ENCODE measurements around the gene BMP7. TPM values are rescaled to one million over a fixed set of nuclear protein-coding genes. Genes with fewer than 3 reads are reported as not detected.

Gene BMP7
- total RNA-seq, 2 experiments from 2014 or later, result 2.2 to 94.2 TPM

DNA sequence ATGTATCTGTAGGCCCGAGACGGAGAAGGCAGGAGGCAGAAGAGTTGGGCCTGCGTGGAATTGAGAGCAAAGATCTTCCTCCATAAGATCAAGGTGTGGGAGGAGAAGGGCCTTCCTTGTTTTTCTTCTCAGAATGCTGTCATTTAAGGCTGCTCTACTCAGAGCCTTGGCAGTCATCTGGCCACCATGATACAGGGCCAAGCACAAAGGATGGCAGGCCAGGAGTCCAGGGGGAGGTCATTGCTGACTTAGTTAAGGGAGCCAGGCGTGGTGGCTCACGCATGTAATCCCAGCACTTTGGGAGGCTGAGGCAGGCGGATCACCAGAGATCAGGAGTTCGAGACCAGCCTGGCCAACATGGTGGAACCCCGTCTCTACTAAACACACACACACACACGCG is 137.1 kb downstream of the BMP7 start:
- DNase-seq (ENCODE audit: low spot score), result no peak
- no peaks in the 10 kb centered on the region for H3K9me3 ChIP-seq (ENCODE audit: low read length)
- TF ChIP-seq, protein P1, sequence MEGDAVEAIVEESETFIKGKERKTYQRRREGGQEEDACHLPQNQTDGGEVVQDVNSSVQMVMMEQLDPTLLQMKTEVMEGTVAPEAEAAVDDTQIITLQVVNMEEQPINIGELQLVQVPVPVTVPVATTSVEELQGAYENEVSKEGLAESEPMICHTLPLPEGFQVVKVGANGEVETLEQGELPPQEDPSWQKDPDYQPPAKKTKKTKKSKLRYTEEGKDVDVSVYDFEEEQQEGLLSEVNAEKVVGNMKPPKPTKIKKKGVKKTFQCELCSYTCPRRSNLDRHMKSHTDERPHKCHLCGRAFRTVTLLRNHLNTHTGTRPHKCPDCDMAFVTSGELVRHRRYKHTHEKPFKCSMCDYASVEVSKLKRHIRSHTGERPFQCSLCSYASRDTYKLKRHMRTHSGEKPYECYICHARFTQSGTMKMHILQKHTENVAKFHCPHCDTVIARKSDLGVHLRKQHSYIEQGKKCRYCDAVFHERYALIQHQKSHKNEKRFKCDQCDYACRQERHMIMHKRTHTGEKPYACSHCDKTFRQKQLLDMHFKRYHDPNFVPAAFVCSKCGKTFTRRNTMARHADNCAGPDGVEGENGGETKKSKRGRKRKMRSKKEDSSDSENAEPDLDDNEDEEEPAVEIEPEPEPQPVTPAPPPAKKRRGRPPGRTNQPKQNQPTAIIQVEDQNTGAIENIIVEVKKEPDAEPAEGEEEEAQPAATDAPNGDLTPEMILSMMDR (conservative IDR thresholded peaks at IDR 0.05; ENCODE audit: low read length), result no peak
- no peak for TF ChIP-seq EZH2phosphoT487 (IDR thresholded peaks at IDR 0.05; ENCODE audit: borderline replicate concordance, low read depth, low read length)
- H3K4me2 ChIP-seq (ENCODE audit: low read length), result no peak overlapping the region
- no peak overlapping the region for H3K4me3 ChIP-seq (ENCODE audit: low read depth, low read length, poor library complexity, severe bottlenecking)
- no peaks in the 10 kb centered on the region for H3K9me2 ChIP-seq (ENCODE audit: insufficient read depth, low read length)
- ChIA-PET CTCF (ENCODE audit: unreplicated experiment) (no interaction called here), POLR2A (no interaction called here)
- no peak overlapping the region for H3K27ac ChIP-seq (ENCODE audit: low read depth, low read length, poor library complexity, severe bottlenecking)
- no TSS peak for BruUV-seq (replicated peaks)
- peaks cover 30% of the 10 kb centered on the region for H3K4me1 ChIP-seq (ENCODE audit: insufficient read depth, low read length, poor library complexity, severe bottlenecking)
- H3K36me3 ChIP-seq (ENCODE audit: insufficient read depth, low read length), result no peaks in the 10 kb centered on the region
- H2AFZ ChIP-seq (ENCODE audit: low read length), result no peak overlapping the region
- H4K20me1 ChIP-seq (ENCODE audit: insufficient read depth, low read length), result no peaks in the 10 kb centered on the region
- intact Hi-C loops (cut with micrococcal nuclease; ENCODE audit: unreplicated experiment), result no loop called here
- H3K79me2 ChIP-seq (ENCODE audit: insufficient read depth, low read depth, low read length), result no peaks in the 10 kb centered on the region

DNA sequence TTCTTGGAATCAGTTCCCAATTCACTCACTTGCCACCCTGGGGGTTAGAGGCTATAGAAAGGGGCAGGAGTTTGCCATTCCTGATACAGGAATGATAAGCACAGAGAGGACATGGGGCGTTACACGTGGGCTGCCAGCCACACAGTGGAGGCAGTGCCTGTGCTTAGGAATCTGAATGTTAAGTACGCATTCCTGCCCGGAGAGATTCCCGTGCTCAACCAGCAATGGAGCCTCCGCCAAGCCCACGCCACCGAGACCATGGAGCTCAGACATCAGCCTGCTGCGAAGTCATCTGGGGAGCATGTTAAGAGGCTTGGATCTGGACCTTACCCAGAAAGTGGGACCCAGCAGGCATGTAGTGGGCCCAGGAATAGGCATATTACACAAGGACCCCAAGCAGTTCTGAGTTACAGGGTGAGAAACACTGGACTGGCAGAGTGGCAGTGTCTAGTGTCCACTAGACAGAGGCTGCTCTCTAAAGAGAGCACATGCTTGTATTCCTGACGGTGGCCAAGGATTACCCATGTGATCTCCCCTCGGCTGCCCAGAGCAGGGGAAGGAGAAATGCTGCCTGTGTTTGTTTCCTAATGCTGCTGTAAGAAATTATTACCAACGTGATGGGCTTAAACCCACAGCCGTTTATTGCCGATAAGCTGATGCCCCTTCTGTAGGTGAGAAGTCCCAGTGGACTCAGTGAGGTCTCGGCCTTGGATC is 138.2 kb downstream of the BMP7 start:
- no TSS peak for BruUV-seq (replicated peaks)
- ChIA-PET CTCF (ENCODE audit: unreplicated experiment) (no interaction called here), POLR2A (no interaction called here)
- Histone ChIP-seq H3K9me3 (ENCODE audit: low read length) (no peaks in the 10 kb centered on the region), H3K27ac (ENCODE audit: low read depth, low read length, poor library complexity, severe bottlenecking) (no peak overlapping the region), H3K4me1 (ENCODE audit: insufficient read depth, low read length, poor library complexity, severe bottlenecking) (peaks cover 30% of the 10 kb centered on the region), H3K36me3 (ENCODE audit: insufficient read depth, low read length) (no peaks in the 10 kb centered on the region), H3K9me2 (ENCODE audit: insufficient read depth, low read length) (no peaks in the 10 kb centered on the region), H4K20me1 (ENCODE audit: insufficient read depth, low read length) (no peaks in the 10 kb centered on the region), H3K79me2 (ENCODE audit: insufficient read depth, low read depth, low read length) (no peaks in the 10 kb centered on the region), H2AFZ (ENCODE audit: low read length) (no peak overlapping the region), H3K4me3 (ENCODE audit: low read depth, low read length, poor library complexity, severe bottlenecking) (no peak overlapping the region), H3K4me2 (ENCODE audit: low read length) (no peak overlapping the region)
- TF ChIP-seq EZH2phosphoT487 (IDR thresholded peaks at IDR 0.05; ENCODE audit: borderline replicate concordance, low read depth, low read length), result no peak
- TF ChIP-seq, protein P1 (conservative IDR thresholded peaks at IDR 0.05; ENCODE audit: low read length), result no peak
- intact Hi-C loops (cut with micrococcal nuclease; ENCODE audit: unreplicated experiment), result no loop called here
- DNase-seq (ENCODE audit: low spot score), result no peak

DNA sequence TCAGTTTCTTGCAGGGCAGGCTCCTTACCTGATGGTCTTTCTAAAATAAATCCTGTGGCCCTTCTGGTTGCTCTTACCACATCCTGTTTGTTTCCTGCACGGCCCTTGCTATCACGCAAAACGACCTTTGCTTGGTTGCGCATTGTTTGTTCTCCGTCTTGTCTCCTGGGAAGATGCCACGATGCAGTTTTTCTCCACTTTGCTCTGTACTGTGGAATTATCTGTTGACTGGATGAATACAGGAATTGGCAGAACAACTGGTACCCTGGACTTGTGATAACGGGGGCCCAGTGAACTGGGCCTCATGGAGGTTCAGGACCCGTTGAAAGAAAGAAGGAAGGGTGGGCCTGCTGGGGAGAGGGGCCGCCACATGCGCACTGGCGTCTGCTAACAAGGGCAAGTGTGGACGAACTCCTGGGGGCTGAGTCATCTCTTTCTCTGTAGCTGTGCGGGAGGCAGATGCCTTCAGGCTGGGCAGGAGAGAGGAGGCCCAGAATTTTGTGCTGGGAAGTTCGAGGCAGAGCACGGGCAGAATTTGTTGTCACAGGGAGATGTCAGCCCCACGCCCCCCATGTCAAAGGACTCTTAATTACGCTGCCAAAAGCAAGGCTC is 139.9 kb downstream of the BMP7 start:
- no TSS peak for BruUV-seq (replicated peaks)
- TF ChIP-seq, protein P1 (conservative IDR thresholded peaks at IDR 0.05; ENCODE audit: low read length), result no peak
- TF ChIP-seq EZH2phosphoT487 (IDR thresholded peaks at IDR 0.05; ENCODE audit: borderline replicate concordance, low read depth, low read length), result no peak

More for the DNA sequence above, 139.9 kb downstream of the BMP7 start:
- Histone ChIP-seq H3K9me3 (ENCODE audit: low read length) (no peaks in the 10 kb centered on the region), H3K79me2 (ENCODE audit: insufficient read depth, low read depth, low read length) (no peaks in the 10 kb centered on the region), H3K36me3 (ENCODE audit: insufficient read depth, low read length) (no peaks in the 10 kb centered on the region), H4K20me1 (ENCODE audit: insufficient read depth, low read length) (no peaks in the 10 kb centered on the region), H2AFZ (ENCODE audit: low read length) (no peak overlapping the region), H3K4me3 (ENCODE audit: low read depth, low read length, poor library complexity, severe bottlenecking) (no peak overlapping the region), H3K27ac (ENCODE audit: low read depth, low read length, poor library complexity, severe bottlenecking) (no peak overlapping the region), H3K9me2 (ENCODE audit: insufficient read depth, low read length) (no peaks in the 10 kb centered on the region), H3K4me2 (ENCODE audit: low read length) (peak overlapping the region; percentile 43), H3K4me1 (ENCODE audit: insufficient read depth, low read length, poor library complexity, severe bottlenecking) (peaks cover 30% of the 10 kb centered on the region)
- intact Hi-C loops (cut with micrococcal nuclease; ENCODE audit: unreplicated experiment), result no loop called here
- CTCF ChIA-PET (ENCODE audit: unreplicated experiment), result no interaction called here
- POLR2A ChIA-PET, result no interaction called here
- DNase-seq (ENCODE audit: low spot score), result peak; percentile 42

Measured in OCI-LY7 (cell line).